SJSA1 (cell line): ENCODE results near the gene TXNL4A. TPM values are rescaled to one million over a fixed set of nuclear protein-coding genes. Genes with fewer than 3 reads are reported as not detected.
A peak's percentile ranks its signal among the peaks of the same experiment; 100 is the strongest.
"Not testable (repeated sequence)": the region's sequence is repeated elsewhere in the genome, so short reads cannot be mapped to it uniquely, and the experiment has no call there.

Experiments used
- DNase-seq, 2 experiments: peaks; one replicate each; pipeline ENCODE4 v3.0.0-alpha.2; 2015 to 2020; ENCODE audit warnings: low spot score in 2 of 2, low read depth in 1 of 2
- H3K27ac ChIP-seq: fragments of 250-450 bp; sonication (Bioruptor Pico); 2 replicates; pipeline ENCODE4 v1.5.1; 2020; ENCODE audit warnings: mild to moderate bottlenecking, moderate library complexity
- H3K27me3 ChIP-seq: fragments of 250-450 bp; sonication (Bioruptor Pico); replicated peaks from 2 replicates; pipeline ENCODE4 v1.5.1; 2020; ENCODE audit warnings: mild to moderate bottlenecking, moderate library complexity
- H3K36me3 ChIP-seq: fragments of 250-450 bp; sonication (Bioruptor Pico); 2 replicates; pipeline ENCODE4 v1.5.1; 2020; ENCODE audit warnings: mild to moderate bottlenecking
- H3K4me1 ChIP-seq: fragments of 250-450 bp; sonication (Bioruptor Pico); replicated peaks from 2 replicates; pipeline ENCODE4 v1.6.1; 2021; ENCODE audit warnings: mild to moderate bottlenecking
- H3K4me3 ChIP-seq: fragments of 250-450 bp; sonication (Bioruptor Pico); 2 replicates; pipeline ENCODE4 v1.5.1; 2020; ENCODE audit warnings: mild to moderate bottlenecking
- H3K9me3 ChIP-seq: fragments of 250-450 bp; sonication (Bioruptor Pico); replicated peaks from 2 replicates; pipeline ENCODE4 v1.5.1; 2020; ENCODE audit warnings: mild to moderate bottlenecking
- total RNA-seq: library from RNA; depleted of rRNA; stranded (reverse); fragments of >200 nt; shearing (Covaris generic); gene quantifications from 2 replicates; pipeline ENCODE4 v1.2.3, GENCODE V29; 2014; rRNA removed

TXNL4A gene, protein sequence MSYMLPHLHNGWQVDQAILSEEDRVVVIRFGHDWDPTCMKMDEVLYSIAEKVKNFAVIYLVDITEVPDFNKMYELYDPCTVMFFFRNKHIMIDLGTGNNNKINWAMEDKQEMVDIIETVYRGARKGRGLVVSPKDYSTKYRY
- 97.6 and 190 TPM in 2 replicates for total RNA-seq

DNA sequence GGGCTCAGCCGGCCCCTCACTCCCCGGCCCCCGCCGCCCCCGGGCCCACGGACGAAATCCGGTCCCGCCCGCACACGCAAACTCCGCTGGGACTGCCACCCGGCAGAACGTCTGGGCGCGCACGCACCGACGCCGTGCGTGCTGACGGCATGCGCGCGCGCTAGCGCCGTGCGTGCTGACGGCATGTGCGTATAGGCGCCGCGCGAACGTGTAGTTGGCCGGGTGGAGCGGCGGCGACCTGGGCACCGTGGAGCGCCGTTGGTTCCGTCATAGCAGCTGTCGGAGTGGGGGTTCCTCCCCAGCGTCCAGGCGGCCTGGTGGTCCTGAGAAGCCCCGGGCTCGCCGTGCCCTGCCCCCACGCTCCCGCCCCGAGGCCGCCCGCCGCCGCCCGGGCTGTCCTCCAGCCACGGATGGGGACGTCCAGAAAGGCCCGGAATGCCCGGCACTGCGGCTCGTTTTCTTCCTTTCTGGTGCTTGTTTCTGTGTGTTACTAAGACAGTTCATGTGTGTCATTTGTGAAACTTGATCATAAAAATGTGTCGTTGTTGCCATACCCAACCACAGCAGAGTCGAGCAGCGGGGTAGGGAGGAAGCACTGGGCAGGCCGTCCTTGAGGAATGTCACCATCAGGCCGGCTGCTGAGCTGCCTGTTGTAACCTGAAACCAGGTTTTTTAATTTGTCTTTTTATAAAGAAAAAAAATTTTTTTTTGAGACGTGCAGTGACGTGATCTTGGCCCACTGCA lies at the start of gene TXNL4A:
TXNL4A (minus strand) TSS at position 113 of the 744 bp plus-strand sequence. CDS start 171 bp downstream, outside the sequence.
- H3K36me3 ChIP-seq, result peaks cover 25% of the 10 kb centered on the region
- peak; percentile 70 to 80 for DNase-seq

DNA sequence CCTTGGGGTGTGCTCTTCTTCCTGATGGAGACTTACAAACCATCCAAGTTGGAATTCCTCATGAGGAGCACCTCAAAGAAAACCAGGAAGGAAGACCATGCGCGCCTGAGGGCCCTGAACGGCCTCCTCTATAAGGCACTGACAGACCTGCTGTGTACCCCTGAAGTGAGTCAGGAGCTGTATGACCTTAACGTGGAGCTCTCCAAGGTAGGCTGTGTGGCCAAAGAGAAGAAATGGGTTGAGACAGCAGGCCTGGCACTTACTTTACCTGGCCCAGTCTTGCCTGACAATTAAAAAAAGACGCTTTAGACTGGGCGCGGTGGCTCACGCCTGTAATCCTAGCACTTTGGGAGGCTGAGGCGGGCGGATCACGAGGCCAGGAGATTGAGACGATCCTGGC lies 48.9 kb upstream of the TXNL4A start:
- Histone ChIP-seq H3K27ac (no peak overlapping the region), H3K36me3 (peaks cover 19% of the 10 kb centered on the region), H3K4me3 (no peak overlapping the region), H3K27me3 (no peaks in the 10 kb centered on the region), H3K4me1 (peaks cover 11% of the 10 kb centered on the region), H3K9me3 (no peaks in the 10 kb centered on the region; the same call in 1 of the 2 replicates)
- DNase-seq, result no peak

More for the DNA sequence above, at the start of gene TXNL4A:
- peak within 1 kb of the TSS; percentile 79 for H3K4me3 ChIP-seq
- H3K4me1 ChIP-seq, result peaks cover 8% of the 10 kb centered on the region; the same call in 1 of the 2 replicates
- no peaks in the 10 kb centered on the region for H3K9me3 ChIP-seq
- H3K27ac ChIP-seq, result peak within 1 kb of the TSS; percentile 85
- no peaks in the 10 kb centered on the region for H3K27me3 ChIP-seq

DNA sequence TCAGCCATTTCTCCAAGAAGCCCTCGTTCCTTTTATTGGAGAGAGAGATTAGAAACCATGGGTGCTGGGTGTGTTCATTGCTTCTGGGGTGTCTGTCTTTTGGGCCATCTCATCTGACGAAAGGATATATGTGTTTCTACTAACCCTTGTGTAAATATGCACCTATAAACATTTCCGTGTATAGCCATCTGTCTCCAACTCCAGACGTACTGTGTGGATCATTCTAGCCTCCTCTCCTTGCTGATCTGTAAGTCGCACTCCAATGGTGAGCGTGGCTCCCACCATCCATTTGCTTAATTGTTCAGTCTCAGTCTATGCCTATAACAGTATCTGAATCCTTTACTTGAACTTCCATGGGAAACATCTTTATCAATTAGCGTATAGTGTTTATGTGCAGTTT lies 47.6 kb upstream of the TXNL4A start:
- no peaks in the 10 kb centered on the region; the same call in 1 of the 2 replicates for H3K9me3 ChIP-seq
- no peaks in the 10 kb centered on the region for H3K27me3 ChIP-seq
- no peak for DNase-seq
- peaks cover 11% of the 10 kb centered on the region for H3K4me1 ChIP-seq
- no peak overlapping the region for H3K27ac ChIP-seq
- peaks cover 16% of the 10 kb centered on the region for H3K36me3 ChIP-seq
- no peak overlapping the region for H3K4me3 ChIP-seq

DNA sequence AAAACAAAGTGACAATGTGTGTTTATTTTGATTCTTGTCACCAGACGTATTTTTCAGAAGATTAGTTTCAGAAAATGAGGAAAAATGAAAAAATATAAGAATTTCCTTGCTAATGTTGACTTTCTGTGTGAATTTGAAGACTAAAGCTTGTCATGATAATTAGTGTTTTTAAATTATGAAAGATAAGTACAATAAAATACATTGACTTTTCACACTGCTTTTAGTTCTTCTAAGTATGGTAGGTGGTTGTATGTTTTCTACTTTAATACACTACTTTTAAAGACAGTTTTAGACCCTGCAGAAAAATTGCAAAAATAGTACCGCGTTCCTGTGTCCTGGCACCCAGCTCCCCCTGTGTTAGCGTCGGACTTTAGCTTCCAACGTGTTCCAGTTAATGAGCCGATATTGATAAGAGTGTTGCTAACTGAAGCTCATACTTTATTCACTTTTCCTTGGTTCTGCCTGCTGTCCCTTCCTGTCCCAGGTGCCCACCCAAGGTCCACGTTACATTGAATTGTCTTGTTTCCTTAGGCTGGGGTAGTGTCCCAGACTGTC lies 46.6 kb upstream of the TXNL4A start:
- H3K36me3 ChIP-seq, result peaks cover 16% of the 10 kb centered on the region
- peak overlapping the region; percentile 68 for H3K4me3 ChIP-seq
- peak overlapping the region; percentile 46 for H3K27ac ChIP-seq
- H3K4me1 ChIP-seq, result peaks cover 11% of the 10 kb centered on the region
- H3K9me3 ChIP-seq, result no peaks in the 10 kb centered on the region; the same call in 1 of the 2 replicates
- H3K27me3 ChIP-seq, result no peaks in the 10 kb centered on the region
- DNase-seq, result no peak

DNA sequence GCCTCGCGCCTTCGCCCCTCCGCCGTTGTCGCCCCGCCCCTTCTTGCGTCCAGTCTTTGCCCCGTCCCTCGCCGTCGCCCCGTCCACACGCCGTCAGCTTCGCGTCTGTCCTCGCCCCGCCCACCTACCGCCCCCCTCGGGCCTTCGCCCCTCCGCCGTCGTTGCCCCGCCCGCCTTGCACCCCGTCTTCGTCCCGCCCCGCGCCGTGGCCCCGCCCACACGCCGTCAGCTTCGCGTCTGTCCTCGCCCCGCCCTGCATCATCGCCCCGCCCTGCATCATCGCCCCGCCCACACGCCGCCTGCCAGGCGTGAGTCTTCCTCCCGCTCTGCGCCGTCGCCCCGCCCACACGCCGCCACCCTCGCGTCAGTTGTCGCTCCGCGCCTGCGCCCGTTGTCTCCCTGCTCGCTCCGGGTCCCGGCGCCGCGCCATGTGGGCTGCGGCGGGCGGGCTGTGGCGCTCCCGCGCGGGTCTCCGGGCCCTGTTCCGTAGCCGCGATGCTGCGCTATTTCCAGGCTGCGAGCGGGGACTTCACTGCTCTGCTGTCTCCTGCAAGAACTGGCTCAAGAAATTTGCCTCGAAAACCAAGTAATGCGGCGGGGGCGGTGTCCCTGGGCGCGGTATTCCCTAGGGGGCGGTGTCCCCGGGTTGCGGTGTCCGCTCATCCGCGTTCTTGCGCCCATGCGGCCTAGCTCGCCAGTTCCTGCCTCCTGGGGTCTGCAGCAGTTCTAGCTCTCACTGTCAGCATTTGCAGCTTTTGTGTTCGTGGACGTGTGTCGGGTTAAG lies 45.9 kb upstream of the TXNL4A start, which contains the start of gene RBFA:
RBFA (plus strand) TSS at position 367 of the 784 bp plus-strand sequence; CDS start at position 429, 62 bp downstream.
- H3K4me3 ChIP-seq, result peak within 1 kb of the TSS; percentile 68
- peak within 1 kb of the TSS; percentile 76 for H3K27ac ChIP-seq
- DNase-seq, result peak; percentile 92 to 100
- H3K9me3 ChIP-seq, result no peaks in the 10 kb centered on the region; the same call in 1 of the 2 replicates
- peaks cover 11% of the 10 kb centered on the region for H3K4me1 ChIP-seq
- no peaks in the 10 kb centered on the region for H3K27me3 ChIP-seq
- peaks cover 13% of the 10 kb centered on the region for H3K36me3 ChIP-seq

DNA sequence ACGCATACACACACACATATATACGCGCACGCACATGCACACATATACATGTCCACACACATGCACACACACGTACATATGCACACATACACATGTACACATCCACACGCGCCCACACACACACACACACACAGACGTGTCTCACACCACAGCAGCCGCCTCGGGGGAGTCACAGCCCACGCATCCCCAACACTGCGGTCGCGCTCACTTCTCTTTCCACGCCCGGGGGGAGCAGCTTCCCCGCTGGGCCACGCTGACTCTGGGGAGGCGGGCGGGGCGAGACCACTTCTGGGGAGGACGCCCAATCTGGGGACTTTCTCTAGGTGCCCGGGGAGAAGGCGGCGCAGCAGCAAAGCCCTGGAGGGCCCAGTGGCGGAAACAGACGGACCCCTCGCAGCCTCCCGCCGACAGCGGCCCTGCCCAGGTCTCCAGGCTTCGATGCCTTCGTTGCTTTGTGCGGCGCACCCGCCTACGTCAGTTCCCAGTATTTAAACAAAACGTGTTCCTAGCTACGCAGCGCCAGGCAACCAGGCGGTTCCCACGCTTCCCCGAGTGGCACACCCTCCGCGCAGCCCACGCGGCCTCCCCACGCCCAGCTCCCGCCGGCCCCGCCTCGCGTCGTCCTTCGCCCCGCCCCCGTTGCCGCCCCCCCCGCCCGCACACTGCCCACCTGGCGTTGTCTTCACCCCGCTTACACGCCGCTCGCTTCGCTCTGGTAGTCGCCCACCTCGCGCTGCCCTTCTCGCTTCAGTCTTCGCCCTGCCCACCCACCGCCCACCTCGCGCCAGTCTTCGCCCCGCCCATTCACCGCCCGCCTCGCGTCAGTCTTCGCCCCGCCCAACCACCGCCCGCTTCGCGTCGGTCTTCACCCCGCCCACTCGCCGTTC lies 45.1 kb upstream of the TXNL4A start:
- Histone ChIP-seq H3K27ac (peak overlapping the region; percentile 76), H3K4me3 (peak overlapping the region; percentile 68), H3K9me3 (peaks cover 2% of the 10 kb centered on the region; the same call in 1 of the 2 replicates), H3K27me3 (no peaks in the 10 kb centered on the region), H3K36me3 (peaks cover 13% of the 10 kb centered on the region), H3K4me1 (peaks cover 11% of the 10 kb centered on the region)
- DNase-seq, result peak in 1 of 2 experiments; percentile 53

DNA sequence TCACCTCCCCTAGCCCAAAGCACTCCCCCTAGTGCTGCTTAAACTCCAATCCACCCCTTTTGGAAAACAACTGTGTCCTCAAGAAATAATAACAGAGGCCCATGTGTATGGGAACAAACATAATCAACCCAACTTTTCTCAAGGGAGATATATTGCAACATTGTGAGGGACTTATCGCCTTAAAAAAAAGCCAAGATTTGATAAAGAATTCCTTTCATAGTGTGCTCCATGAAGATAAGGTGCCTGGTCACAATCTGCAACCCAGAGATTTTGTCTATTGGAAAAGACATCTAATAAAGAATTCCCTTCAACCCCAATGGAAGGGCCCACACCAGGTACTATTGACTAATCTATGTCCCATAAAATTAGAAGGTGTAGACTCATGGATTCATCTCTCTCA lies 41.3 kb upstream of the TXNL4A start:
- Histone ChIP-seq H3K27me3 (no peaks in the 10 kb centered on the region), H3K4me1 (peaks cover 4% of the 10 kb centered on the region), H3K36me3 (peaks cover 3% of the 10 kb centered on the region; the same call in 1 of the 2 replicates), H3K9me3 (peaks cover 11% of the 10 kb centered on the region), H3K4me3 (no peak overlapping the region), H3K27ac (no peak overlapping the region)
- no peak for DNase-seq

DNA sequence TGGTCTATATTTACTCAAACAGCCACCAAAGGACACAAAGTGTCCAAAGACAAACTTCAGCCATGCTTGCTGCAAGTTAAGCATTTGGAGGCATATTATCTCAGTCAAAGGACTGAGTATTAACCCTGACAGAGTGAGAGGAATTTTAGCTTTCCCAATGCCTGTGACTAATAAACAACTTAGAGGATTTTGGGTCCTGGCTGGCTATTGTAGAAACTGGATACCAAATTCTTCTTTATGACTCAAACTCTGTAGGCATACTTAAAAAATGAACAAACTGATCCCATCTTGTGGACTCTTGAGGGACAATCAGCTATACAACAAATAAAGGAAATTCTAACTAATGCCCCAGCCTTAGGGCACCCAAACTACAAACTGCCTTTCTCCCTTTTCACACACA lies 39.4 kb upstream of the TXNL4A start:
- not testable (repeated sequence) for DNase-seq, H3K4me1 ChIP-seq, H3K36me3 ChIP-seq, H3K4me3 ChIP-seq, H3K27me3 ChIP-seq, H3K27ac ChIP-seq
- H3K9me3 ChIP-seq, result peaks cover 31% of the 10 kb centered on the region

DNA sequence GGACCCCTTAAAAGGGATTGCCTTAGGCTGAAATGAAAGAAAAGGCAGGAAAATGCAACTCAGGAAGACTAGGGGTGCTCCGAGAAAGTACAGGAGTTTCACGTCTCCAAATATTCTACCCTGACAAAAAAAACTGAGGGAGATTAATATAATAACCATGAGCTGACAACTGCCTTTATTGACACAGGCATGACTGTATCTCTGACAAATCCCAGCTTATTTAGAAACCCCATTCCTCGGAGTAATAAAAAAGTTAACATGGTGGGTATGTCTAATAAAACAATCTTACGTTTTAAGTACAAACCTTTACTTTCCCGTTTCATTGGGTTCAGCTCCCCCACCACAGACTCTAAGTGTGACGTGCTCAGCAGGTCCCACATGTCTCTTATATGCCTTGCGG lies 38.0 kb upstream of the TXNL4A start:
- Histone ChIP-seq H3K9me3 (peaks cover 42% of the 10 kb centered on the region), H3K27me3 (no peaks in the 10 kb centered on the region), H3K4me1 (no peaks in the 10 kb centered on the region), H3K27ac (no peak overlapping the region), H3K4me3 (no peak overlapping the region), H3K36me3 (no peaks in the 10 kb centered on the region)
- no peak for DNase-seq

DNA sequence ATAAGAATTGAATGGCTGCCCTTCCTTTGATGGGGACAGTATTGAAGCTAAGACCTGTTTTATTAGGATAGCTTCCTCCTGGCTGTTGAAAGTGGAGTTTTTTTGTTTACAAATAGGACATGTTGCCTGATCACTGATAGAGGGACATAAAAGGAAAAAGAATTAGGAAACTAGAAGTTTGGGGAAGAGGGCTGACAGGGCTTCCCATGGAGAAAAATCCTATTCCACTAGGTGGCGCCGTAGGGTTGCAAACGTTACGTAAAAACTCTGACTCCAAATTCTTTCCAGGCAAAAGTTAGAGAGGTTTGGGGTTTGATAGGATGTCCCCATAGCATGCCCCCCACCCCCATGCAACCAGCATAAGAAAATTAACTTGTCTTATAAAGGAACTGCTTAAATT lies 34.8 kb upstream of the TXNL4A start:
- no peak overlapping the region for H3K4me3 ChIP-seq
- H3K36me3 ChIP-seq, result no peaks in the 10 kb centered on the region
- peaks cover 53% of the 10 kb centered on the region for H3K9me3 ChIP-seq
- H3K27me3 ChIP-seq, result no peaks in the 10 kb centered on the region
- H3K27ac ChIP-seq, result no peak overlapping the region
- H3K4me1 ChIP-seq, result no peaks in the 10 kb centered on the region
- DNase-seq, result no peak

DNA sequence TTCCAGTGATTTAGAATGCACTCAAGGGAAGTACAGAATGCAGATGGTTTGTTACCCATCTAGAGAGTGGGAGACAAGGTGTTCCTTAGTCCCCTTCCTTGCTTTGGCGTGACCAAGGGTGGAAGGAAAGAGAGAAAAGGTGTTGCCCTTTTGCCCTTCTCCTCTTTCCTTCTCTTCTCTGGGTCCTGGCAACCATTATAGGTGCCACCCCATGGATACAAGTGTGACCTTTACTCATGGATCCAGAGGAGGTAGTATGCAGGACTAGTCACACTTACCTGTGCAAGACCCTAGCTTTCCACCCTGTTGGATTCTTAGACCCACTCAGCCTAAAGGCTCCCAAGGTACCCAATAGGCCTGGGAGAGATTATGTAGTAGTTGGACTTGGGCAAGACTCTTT lies 34.2 kb upstream of the TXNL4A start:
- H3K27ac ChIP-seq, result no peak overlapping the region
- no peaks in the 10 kb centered on the region for H3K27me3 ChIP-seq
- peak in 1 of 2 experiments; percentile 14 for DNase-seq
- H3K4me3 ChIP-seq, result no peak overlapping the region
- no peaks in the 10 kb centered on the region for H3K4me1 ChIP-seq
- H3K9me3 ChIP-seq, result peaks cover 53% of the 10 kb centered on the region
- no peaks in the 10 kb centered on the region for H3K36me3 ChIP-seq

DNA sequence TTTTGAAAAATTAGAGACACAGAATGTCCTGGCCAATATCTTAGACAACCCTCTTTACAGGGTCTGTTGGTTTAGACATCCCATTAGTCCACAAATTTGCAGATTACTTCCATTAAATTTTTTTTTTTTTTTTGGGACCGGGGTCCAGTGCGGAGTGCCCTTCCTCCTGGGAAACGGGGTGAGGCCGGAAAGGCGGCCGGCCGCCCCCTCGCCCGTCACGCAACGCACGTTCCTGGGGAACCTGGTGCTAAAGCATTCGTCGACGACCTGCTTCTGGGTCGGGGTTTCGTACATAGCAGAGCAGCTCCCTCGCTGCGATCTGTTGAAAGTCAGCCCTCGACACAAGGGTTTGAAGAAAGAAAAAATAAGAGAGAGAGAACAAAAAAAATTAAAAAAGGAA lies 24.4 kb upstream of the TXNL4A start:
- DNase-seq, result no peak
- H3K4me3 ChIP-seq, result no peak overlapping the region
- 0 out of 2 replicates have a peak, but pooled peaks cover 2% of the 10 kb centered on the region for H3K9me3 ChIP-seq
- no peaks in the 10 kb centered on the region for H3K36me3 ChIP-seq
- no peaks in the 10 kb centered on the region for H3K4me1 ChIP-seq
- no peak overlapping the region for H3K27ac ChIP-seq
- H3K27me3 ChIP-seq, result no peaks in the 10 kb centered on the region
